DND-41 (cell line): ENCODE measurements around the gene ZNF217.

ENCODE experiments used
- EZH2 ChIP-seq: IDR thresholded peaks from 3 replicates; pipeline ENCODE4 v1.6.1; 2012; ENCODE audit warnings: borderline replicate concordance, low read depth, mild to moderate bottlenecking, moderate library complexity, low read length, inconsistent platforms; ENCODE audit not compliant: severe bottlenecking
- TF ChIP-seq, protein P1 (sequence below): IDR thresholded peaks from 2 replicates; pipeline ENCODE4 v1.5.1; 2012; ENCODE audit warnings: borderline replicate concordance, low read length, moderate library complexity, mild to moderate bottlenecking; ENCODE audit not compliant: poor library complexity, severe bottlenecking; ENCODE audit errors: extremely low read depth

DNA sequence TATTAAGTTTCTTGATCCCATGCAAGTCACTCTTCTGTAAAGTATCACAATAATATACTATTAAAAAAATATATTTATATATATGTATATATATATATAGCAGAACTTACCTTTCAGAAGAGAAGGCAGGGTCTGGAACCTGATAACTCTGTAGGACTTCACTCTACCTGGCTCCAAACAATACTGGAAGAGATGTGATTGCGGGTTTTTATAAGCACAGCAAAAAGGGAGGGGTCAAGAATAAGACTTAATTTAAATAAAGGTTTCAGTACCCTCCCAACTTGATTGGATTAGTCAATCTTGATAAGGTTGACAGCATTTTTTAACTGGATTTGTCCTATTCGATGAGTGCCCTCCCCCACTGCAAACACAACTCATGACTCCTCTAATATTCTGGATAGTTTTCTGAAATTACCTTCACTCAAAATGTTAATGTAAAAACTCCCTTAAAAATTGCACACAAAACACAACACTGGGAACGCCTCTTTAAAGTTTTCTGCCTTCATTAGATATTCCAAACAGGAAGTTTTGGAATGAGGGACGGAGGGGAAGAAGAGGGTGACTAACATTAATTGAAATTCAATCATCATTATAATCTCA lies 4.0 kb upstream of the ZNF217 start:
- TF ChIP-seq, protein P1, sequence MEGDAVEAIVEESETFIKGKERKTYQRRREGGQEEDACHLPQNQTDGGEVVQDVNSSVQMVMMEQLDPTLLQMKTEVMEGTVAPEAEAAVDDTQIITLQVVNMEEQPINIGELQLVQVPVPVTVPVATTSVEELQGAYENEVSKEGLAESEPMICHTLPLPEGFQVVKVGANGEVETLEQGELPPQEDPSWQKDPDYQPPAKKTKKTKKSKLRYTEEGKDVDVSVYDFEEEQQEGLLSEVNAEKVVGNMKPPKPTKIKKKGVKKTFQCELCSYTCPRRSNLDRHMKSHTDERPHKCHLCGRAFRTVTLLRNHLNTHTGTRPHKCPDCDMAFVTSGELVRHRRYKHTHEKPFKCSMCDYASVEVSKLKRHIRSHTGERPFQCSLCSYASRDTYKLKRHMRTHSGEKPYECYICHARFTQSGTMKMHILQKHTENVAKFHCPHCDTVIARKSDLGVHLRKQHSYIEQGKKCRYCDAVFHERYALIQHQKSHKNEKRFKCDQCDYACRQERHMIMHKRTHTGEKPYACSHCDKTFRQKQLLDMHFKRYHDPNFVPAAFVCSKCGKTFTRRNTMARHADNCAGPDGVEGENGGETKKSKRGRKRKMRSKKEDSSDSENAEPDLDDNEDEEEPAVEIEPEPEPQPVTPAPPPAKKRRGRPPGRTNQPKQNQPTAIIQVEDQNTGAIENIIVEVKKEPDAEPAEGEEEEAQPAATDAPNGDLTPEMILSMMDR, result no peak
- no peak for TF ChIP-seq EZH2
